ENCODE results near the gene HOXD9.

GRCh38 chr2:176104316-176105077, 18.0 kb upstream of the HOXD9 start:
- no peak for TF ChIP-seq CTCF (IDR thresholded peaks at IDR 0.05; ENCODE audit: low read depth, low read length)
- TF ChIP-seq EZH2phosphoT487 (IDR thresholded peaks at IDR 0.05; ENCODE audit: low read depth) = no peak
